Stimulated activated CD4-positive, alpha-beta T cell treated with anti-CD3 and anti-CD28 coated beads, Interleukin-1b, Interleukin-23, amount 100 ng/mL, for 4 hours (primary cell): Measurements from ENCODE around the gene TMEM52.
"Not testable (repeated sequence)": the region's sequence is repeated elsewhere in the genome, so short reads cannot be mapped to it uniquely, and the experiment has no call there.

ENCODE experiments used
- DNase-seq, 2 donors: peaks; one replicate each; pipeline ENCODE4 v3.0.0-alpha.2; 2020; ENCODE audit warnings: low read depth in 2 of 2

The TMEM52 gene

GRCh38 chr1:1894354-1895059 lies 24.6 kb downstream of the TMEM52 start:
- no peak for DNase-seq

GRCh38 chr1:1893997-1894353 lies 25.1 kb downstream of the TMEM52 start:
- no peak for DNase-seq

- no peak for DNase-seq
Observed at GRCh38 chr1:1893291-1893985, 25.6 kb downstream of the TMEM52 start.

- no peak for DNase-seq
Observed at GRCh38 chr1:1892763-1893120, 26.3 kb downstream of the TMEM52 start.

- DNase-seq: no peak
Observed at GRCh38 chr1:1892079-1892762, 26.9 kb downstream of the TMEM52 start.

- DNase-seq: peak; percentile 72 to 73
Observed at GRCh38 chr1:1891349-1892078, 27.6 kb downstream of the TMEM52 start.

- DNase-seq: peak; percentile 81 to 86
Observed at GRCh38 chr1:1890506-1891348, 28.4 kb downstream of the TMEM52 start, which contains the start of gene GNB1. Gene GNB1 (minus strand): TSS chr1:1891087. CDS start chr1:1825453, 65,634 bp downstream.

- DNase-seq: peak; percentile 12 to 35
Observed at GRCh38 chr1:1889847-1890505, 29.1 kb downstream of the TMEM52 start.

- DNase-seq: no peak
Observed at GRCh38 chr1:1889090-1889750, 29.9 kb downstream of the TMEM52 start.

GRCh38 chr1:1883890-1884289 lies 35.2 kb downstream of the TMEM52 start:
- not testable (repeated sequence) for DNase-seq

- no peak for DNase-seq
Observed at GRCh38 chr1:1883092-1883873, 35.8 kb downstream of the TMEM52 start.

GRCh38 chr1:1881727-1882126 lies 37.4 kb downstream of the TMEM52 start:
- DNase-seq: no peak

GRCh38 chr1:1880617-1881312 lies 38.3 kb downstream of the TMEM52 start:
- no peak for DNase-seq

GRCh38 chr1:1879942-1880341 lies 39.1 kb downstream of the TMEM52 start:
- no peak for DNase-seq

- no peak for DNase-seq
Observed at GRCh38 chr1:1877865-1878436, 41.1 kb downstream of the TMEM52 start.

- DNase-seq: no peak
Observed at GRCh38 chr1:1876335-1876930, 42.6 kb downstream of the TMEM52 start.

GRCh38 chr1:1875932-1876331 lies 43.1 kb downstream of the TMEM52 start:
- DNase-seq: no peak

GRCh38 chr1:1874901-1875300 lies 44.2 kb downstream of the TMEM52 start:
- no peak for DNase-seq
